Trophoblast cell (in vitro differentiated cells and primary cell): ENCODE results near the gene TET1.

Experiments used
- DNase-seq, 2 donors: peaks; one replicate each; pipeline ENCODE4 v3.0.0-alpha.2; 2016
- H2AFZ ChIP-seq: 2 replicates; pipeline ENCODE4 v1.6.1; 2013; ENCODE audit warnings: low read length, moderate library complexity, mild to moderate bottlenecking; ENCODE audit not compliant: insufficient read depth, poor library complexity
- H2AK5ac ChIP-seq: 2 replicates; pipeline ENCODE4 v1.6.1; 2013; ENCODE audit warnings: mild to moderate bottlenecking, low read length
- H2BK120ac ChIP-seq: 2 replicates; pipeline ENCODE4 v1.6.1; 2013; ENCODE audit warnings: low read length, mild to moderate bottlenecking, moderate library complexity; ENCODE audit not compliant: insufficient read depth, poor library complexity
- H2BK12ac ChIP-seq: 2 replicates; pipeline ENCODE4 v1.6.1; 2013; ENCODE audit warnings: mild to moderate bottlenecking, low read length, moderate library complexity
- H2BK5ac ChIP-seq: 2 replicates; pipeline ENCODE4 v1.6.1; 2013; ENCODE audit warnings: low read length, low read depth, moderate library complexity, mild to moderate bottlenecking; ENCODE audit not compliant: poor library complexity
- H3K14ac ChIP-seq: 2 replicates; pipeline ENCODE4 v1.6.1; 2013; ENCODE audit warnings: mild to moderate bottlenecking, low read length
- H3K18ac ChIP-seq: 2 replicates; pipeline ENCODE4 v1.6.1; 2013; ENCODE audit warnings: mild to moderate bottlenecking, low read length
- H3K23ac ChIP-seq: 2 replicates; pipeline ENCODE4 v1.6.1; 2013; ENCODE audit warnings: low read length
- H3K27ac ChIP-seq: 2 replicates; pipeline ENCODE4 v1.5.1; 2013; ENCODE audit warnings: low read depth, mild to moderate bottlenecking, inconsistent platforms, low read length, moderate library complexity
- H3K27me3 ChIP-seq: 2 replicates; pipeline ENCODE4 v1.6.1; 2013; ENCODE audit warnings: inconsistent platforms, mild to moderate bottlenecking, low read length, moderate library complexity; ENCODE audit not compliant: insufficient read depth
- H3K36me3 ChIP-seq, 2 experiments: 1 replicate in 1 of 2; 2 replicates in 1 of 2; pipeline ENCODE4 v1.6.1; 2013; ENCODE audit warnings: low read length in 2 of 2, mild to moderate bottlenecking in 2 of 2, moderate library complexity in 1 of 2; ENCODE audit not compliant: insufficient read depth in 2 of 2, control insufficient read depth in 1 of 2
- H3K4ac ChIP-seq: 2 replicates; pipeline ENCODE4 v1.6.1; 2013; ENCODE audit warnings: low read depth, mild to moderate bottlenecking, low read length, moderate library complexity
- H3K4me1 ChIP-seq, 2 experiments: 1 replicate in 1 of 2; 2 replicates in 1 of 2; pipeline ENCODE4 v1.6.1; 2013; ENCODE audit warnings: low read length in 2 of 2, mild to moderate bottlenecking in 2 of 2, moderate library complexity in 1 of 2; ENCODE audit not compliant: insufficient read depth in 2 of 2, control insufficient read depth in 1 of 2
- H3K4me2 ChIP-seq: 2 replicates; pipeline ENCODE4 v1.6.1; 2013; ENCODE audit warnings: inconsistent platforms, mild to moderate bottlenecking, low read length, moderate library complexity
- H3K4me3 ChIP-seq: 2 replicates; pipeline ENCODE4 v1.5.1; 2013; ENCODE audit warnings: mild to moderate bottlenecking, low read depth, low read length, inconsistent platforms
- H3K79me1 ChIP-seq: one replicate; pipeline ENCODE4 v1.6.1; 2013; ENCODE audit warnings: low read length
- H3K79me2 ChIP-seq: 2 replicates; pipeline ENCODE4 v1.6.1; 2013; ENCODE audit warnings: low read length, mild to moderate bottlenecking; ENCODE audit not compliant: control insufficient read depth, insufficient read depth, poor library complexity
- H3K9ac ChIP-seq: 2 replicates; pipeline ENCODE4 v1.6.1; 2013; ENCODE audit warnings: mild to moderate bottlenecking, low read length
- H3K9me3 ChIP-seq: 2 replicates; pipeline ENCODE4 v1.6.1; 2013; ENCODE audit warnings: low read depth, mild to moderate bottlenecking, control low read depth, inconsistent platforms, low read length; ENCODE audit not compliant: insufficient read depth
- H4K12ac ChIP-seq: 2 replicates; pipeline ENCODE4 v1.6.1; 2013; ENCODE audit warnings: low read depth, mild to moderate bottlenecking, low read length, moderate library complexity
- H4K8ac ChIP-seq: 2 replicates; pipeline ENCODE4 v1.6.1; 2013; ENCODE audit warnings: low read depth, mild to moderate bottlenecking, low read length, moderate library complexity
- H4K91ac ChIP-seq: one replicate; pipeline ENCODE4 v1.6.1; 2013; ENCODE audit warnings: low read depth, mild to moderate bottlenecking, low read length, moderate library complexity
- WGBS: extraction: QIAGEN DNeasy Blood & Tissue Kit; methylation state at CpG from one replicate; pipeline ENCODE4 v1.1.7; 2013; ENCODE audit warnings: missing lambda C conversion rate; ENCODE audit not compliant: insufficient read length, insufficient coverage; ENCODE audit errors: extremely low coverage; 5-methylcytosine and 5-hydroxymethylcytosine counted together

TET1 gene

GRCh38 chr10:68537796-68538195 lies 22.3 kb upstream of the TET1 start:
- H3K14ac ChIP-seq, result no peak overlapping the region
- no peaks in the 10 kb centered on the region for H3K79me2 ChIP-seq
- no peak overlapping the region for H3K9ac ChIP-seq
- H3K79me1 ChIP-seq, result no peaks in the 10 kb centered on the region
- H2AK5ac ChIP-seq, result no peak overlapping the region
- no peak overlapping the region for H4K8ac ChIP-seq
- no peak overlapping the region for H2BK5ac ChIP-seq
- no peaks in the 10 kb centered on the region for H3K9me3 ChIP-seq
- no peak overlapping the region for H4K91ac ChIP-seq
- peak; percentile 71 to 85 for DNase-seq
- H2BK12ac ChIP-seq, result no peak overlapping the region
- H3K27ac ChIP-seq, result no peak overlapping the region
- H3K36me3 ChIP-seq, result no peaks in the 10 kb centered on the region
- H3K27me3 ChIP-seq, result no peaks in the 10 kb centered on the region
- H3K4me3 ChIP-seq, result no peak overlapping the region
- H3K23ac ChIP-seq, result no peak overlapping the region
- H2AFZ ChIP-seq, result no peak overlapping the region
- H3K18ac ChIP-seq, result no peak overlapping the region
- H3K4ac ChIP-seq, result no peak overlapping the region
- WGBS, result no CpG with 5 or more reads among the region's 6 CpGs
- H3K4me2 ChIP-seq, result no peak overlapping the region
- no peaks in the 10 kb centered on the region for H3K4me1 ChIP-seq
- no peak overlapping the region for H4K12ac ChIP-seq
- H2BK120ac ChIP-seq, result no peak overlapping the region

GRCh38 chr10:68543004-68543918 lies 16.9 kb upstream of the TET1 start:
- no peak overlapping the region for H4K12ac ChIP-seq
- H3K27me3 ChIP-seq, result no peaks in the 10 kb centered on the region
- H2BK5ac ChIP-seq, result no peak overlapping the region
- peak overlapping the region; percentile 24 for H2BK12ac ChIP-seq
- H3K9me3 ChIP-seq, result no peaks in the 10 kb centered on the region
- H4K8ac ChIP-seq, result no peak overlapping the region
- H3K36me3 ChIP-seq, result no peaks in the 10 kb centered on the region
- H3K14ac ChIP-seq, result no peak overlapping the region
- H4K91ac ChIP-seq, result no peak overlapping the region
- no peak overlapping the region for H3K4me2 ChIP-seq
- H2AFZ ChIP-seq, result no peak overlapping the region
- H3K18ac ChIP-seq, result no peak overlapping the region
- H3K4ac ChIP-seq, result no peak overlapping the region
- H3K79me1 ChIP-seq, result no peaks in the 10 kb centered on the region
- H3K27ac ChIP-seq, result no peak overlapping the region
- H3K4me1 ChIP-seq, result no peaks in the 10 kb centered on the region
- no peak overlapping the region for H3K9ac ChIP-seq
- no peak for DNase-seq
- no peak overlapping the region for H3K23ac ChIP-seq
- H2AK5ac ChIP-seq, result no peak overlapping the region
- no peak overlapping the region for H2BK120ac ChIP-seq
- H3K4me3 ChIP-seq, result no peak overlapping the region
- WGBS, result no CpG with 5 or more reads among the region's 5 CpGs
- H3K79me2 ChIP-seq, result no peaks in the 10 kb centered on the region

GRCh38 chr10:68550747-68551411 lies 9.3 kb upstream of the TET1 start:
- Histone ChIP-seq H3K4me3 (no peak overlapping the region), H4K12ac (no peak overlapping the region), H3K4me1 (peaks cover 4 to 6% of the 10 kb centered on the region in 2 experiments), H2BK5ac (no peak overlapping the region), H2AFZ (no peak overlapping the region), H3K36me3 (no peaks in the 10 kb centered on the region), H3K79me2 (no peaks in the 10 kb centered on the region), H3K27me3 (no peaks in the 10 kb centered on the region), H4K8ac (no peak overlapping the region), H3K9me3 (no peaks in the 10 kb centered on the region), H2BK12ac (no peak overlapping the region), H3K4ac (no peak overlapping the region), H3K4me2 (no peak overlapping the region), H2BK120ac (no peak overlapping the region), H3K14ac (no peak overlapping the region), H2AK5ac (no peak overlapping the region), H3K23ac (no peak overlapping the region), H4K91ac (no peak overlapping the region), H3K79me1 (peaks cover 4% of the 10 kb centered on the region), H3K18ac (no peak overlapping the region), H3K9ac (no peak overlapping the region), H3K27ac (no peak overlapping the region)
- no CpG with 5 or more reads among the region's 5 CpGs for WGBS
- DNase-seq, result peak; percentile 83 to 92

- WGBS, result no CpG with 5 or more reads among the region's 6 CpGs
- Histone ChIP-seq H3K36me3 (no peaks in the 10 kb centered on the region), H2AK5ac (no peak overlapping the region), H2AFZ (no peak overlapping the region), H2BK5ac (no peak overlapping the region), H3K79me2 (no peaks in the 10 kb centered on the region), H3K27ac (no peak overlapping the region), H3K9ac (no peak overlapping the region), H2BK12ac (no peak overlapping the region), H3K79me1 (peaks cover 4% of the 10 kb centered on the region), H4K12ac (no peak overlapping the region), H3K4me1 (peaks cover 4 to 6% of the 10 kb centered on the region in 2 experiments), H3K27me3 (no peaks in the 10 kb centered on the region), H3K18ac (no peak overlapping the region), H3K23ac (no peak overlapping the region), H3K4ac (no peak overlapping the region), H3K4me3 (no peak overlapping the region), H3K4me2 (no peak overlapping the region), H4K8ac (no peak overlapping the region), H4K91ac (no peak overlapping the region), H2BK120ac (no peak overlapping the region), H3K9me3 (no peaks in the 10 kb centered on the region), H3K14ac (no peak overlapping the region)
- DNase-seq, result peak; percentile 59 to 91
Measured at GRCh38 chr10:68553138-68553537, 7.0 kb upstream of the TET1 start.
